HuH-7 (cell line): ENCODE measurements around the gene SLC25A44.

ENCODE experiments used
- DNase-seq: peaks from one replicate; pipeline ENCODE4 v3.0.0; 2011; ENCODE audit warnings: low spot score

Gene SLC25A44

DNA sequence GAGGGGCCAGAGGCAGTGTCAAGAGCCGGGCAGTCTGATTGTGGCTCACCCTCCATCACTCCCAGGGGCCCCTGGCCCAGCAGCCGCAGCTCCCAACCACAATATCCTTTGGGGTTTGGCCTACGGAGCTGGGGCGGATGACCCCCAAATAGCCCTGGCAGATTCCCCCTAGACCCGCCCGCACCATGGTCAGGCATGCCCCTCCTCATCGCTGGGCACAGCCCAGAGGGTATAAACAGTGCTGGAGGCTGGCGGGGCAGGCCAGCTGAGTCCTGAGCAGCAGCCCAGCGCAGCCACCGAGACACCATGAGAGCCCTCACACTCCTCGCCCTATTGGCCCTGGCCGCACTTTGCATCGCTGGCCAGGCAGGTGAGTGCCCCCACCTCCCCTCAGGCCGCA is 48.0 kb downstream of the SLC25A44 start, which contains the start of gene BGLAP:
BGLAP (plus strand) TSS at position 259 of the 400 bp plus-strand sequence; CDS start at position 307, 48 bp downstream.
- DNase-seq: no peak

- no peak for DNase-seq
These were observed 48.8 kb downstream of the SLC25A44 start for GRCh38 chr1:156242738-156243137.

DNA sequence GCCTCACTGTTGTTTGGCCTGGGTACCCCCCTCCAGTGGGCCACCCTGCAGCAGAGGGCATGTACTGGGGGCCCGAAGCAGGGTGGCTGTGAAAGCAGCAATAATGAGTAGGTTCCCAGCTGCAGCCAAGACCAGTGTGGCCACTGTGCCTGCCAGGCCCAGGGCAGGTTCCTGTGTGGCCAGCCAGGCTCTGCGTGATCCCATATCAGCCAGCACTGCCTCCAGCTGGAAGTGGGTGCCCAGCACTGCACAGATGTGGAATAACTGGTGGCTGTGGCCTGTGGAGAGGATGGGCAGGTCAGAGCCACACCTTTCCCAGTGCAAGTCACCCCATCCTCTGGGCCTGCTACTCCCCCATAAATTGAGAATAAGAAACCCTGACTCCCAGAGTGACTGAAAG is 50.2 kb downstream of the SLC25A44 start:
- DNase-seq: no peak

- DNase-seq: no peak
These were observed 50.8 kb downstream of the SLC25A44 start for GRCh38 chr1:156244712-156245111.

- DNase-seq: no peak
These were observed 51.7 kb downstream of the SLC25A44 start for GRCh38 chr1:156245451-156246232.

DNA sequence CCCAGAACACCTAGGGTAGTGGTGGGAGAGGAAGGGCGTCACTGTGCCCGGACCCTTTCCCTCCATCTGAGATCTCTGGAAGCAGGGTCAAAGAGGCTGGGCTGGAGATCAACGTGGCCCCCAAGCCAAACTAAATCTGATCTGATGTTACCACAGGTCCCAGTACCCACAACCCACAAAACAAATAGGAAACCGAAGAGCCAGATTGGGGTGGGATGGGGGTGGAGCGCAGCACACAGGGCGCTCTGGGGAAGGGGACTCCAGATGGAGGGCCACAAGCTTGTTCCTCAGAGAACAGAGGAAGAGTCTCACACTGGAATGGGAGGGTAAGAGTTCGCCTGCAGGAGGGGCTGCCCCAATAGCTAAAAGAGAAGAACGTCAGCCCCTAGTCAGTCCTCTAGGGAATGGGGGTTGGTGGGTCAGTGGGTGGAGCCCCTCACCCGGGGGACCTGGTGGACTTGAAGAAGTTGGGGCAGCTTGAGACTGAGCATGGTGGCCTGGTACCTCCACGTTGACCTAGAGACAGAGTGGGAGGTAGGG is 52.4 kb downstream of the SLC25A44 start:
- no peak for DNase-seq

DNA sequence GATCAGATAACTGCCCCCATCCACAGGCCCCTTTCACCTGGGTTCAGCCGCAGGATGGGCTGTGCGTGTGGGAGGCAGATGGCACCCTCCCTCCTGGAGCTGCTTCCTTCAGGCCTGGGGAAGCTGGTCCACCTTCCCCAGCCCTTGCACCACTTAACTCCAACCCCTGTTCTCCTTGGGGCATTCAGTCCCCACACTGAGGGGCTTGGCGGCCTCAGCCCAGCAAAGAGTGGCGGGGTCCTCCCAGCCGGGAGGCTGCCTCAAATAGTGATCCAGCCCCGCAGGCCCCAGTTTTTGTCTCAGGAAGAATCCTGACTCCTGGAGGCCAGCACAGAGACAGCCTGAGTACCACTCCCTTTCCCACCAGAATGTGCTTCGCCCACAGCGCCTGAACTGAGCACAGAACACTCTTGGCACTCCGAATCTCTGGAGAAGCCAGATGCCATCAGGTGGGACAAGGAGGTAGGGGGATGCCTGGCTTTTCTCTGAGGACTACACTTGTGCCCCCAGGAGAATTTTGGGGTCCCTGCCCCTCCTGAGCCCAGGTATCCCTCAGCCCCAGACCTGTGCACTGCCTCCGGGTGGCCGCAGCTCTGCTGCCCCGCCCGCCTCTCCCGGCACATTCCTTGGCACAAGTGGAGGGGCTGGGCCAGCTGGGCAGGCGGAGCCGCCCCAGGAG is 53.0 kb downstream of the SLC25A44 start:
- no peak for DNase-seq

- no peak for DNase-seq
These were observed 53.8 kb downstream of the SLC25A44 start, which contains the start of gene PAQR6 for GRCh38 chr1:156247460-156248322. Gene PAQR6, minus strand, starts transcription at chr1:156248056. Its CDS starts 1,325 bp downstream, at chr1:156246731.

GRCh38 chr1:156248323-156248683 is 54.4 kb downstream of the SLC25A44 start:
- no peak for DNase-seq

GRCh38 chr1:156249593-156249992 is 55.7 kb downstream of the SLC25A44 start:
- DNase-seq: no peak

DNA sequence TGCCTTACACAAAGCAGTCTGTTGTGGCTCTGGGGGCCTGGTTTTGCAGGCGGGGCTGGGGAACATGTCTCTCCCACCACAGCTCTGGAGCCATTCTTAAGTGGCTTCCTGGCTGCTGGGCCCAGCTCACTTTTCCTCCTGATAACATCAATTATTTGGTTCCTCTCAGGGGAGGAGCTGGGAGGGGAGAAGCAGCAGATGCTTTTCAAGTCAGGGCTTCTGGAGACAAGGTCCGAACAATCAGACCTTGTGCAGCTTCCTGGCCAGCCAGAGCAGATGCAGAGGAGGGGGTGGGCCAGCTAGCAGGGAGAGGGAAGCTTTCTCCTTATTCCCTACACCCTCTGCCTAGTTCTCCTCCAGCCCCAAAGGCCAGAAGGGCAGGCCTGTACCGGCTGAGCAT is 57.6 kb downstream of the SLC25A44 start:
- DNase-seq: no peak

DNA sequence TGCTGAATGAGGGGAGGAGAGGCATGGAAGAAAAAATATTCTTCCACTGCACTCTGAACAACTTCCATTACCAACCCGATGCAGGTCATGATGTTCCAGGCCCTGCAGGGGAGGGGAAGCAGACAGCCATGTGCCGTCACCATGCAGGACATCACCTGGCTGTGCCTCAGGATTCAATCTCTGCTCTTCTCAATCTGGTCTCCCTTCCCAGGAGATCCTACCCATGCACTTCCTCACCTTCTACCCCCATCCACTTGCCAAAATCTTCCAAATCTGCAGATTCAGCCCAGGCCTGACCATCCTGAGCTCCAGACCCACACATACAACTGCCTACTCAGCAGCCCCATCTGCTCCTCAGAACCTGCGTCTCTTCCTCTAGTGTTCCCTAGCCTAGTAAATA is 59.7 kb downstream of the SLC25A44 start:
- no peak for DNase-seq

DNA sequence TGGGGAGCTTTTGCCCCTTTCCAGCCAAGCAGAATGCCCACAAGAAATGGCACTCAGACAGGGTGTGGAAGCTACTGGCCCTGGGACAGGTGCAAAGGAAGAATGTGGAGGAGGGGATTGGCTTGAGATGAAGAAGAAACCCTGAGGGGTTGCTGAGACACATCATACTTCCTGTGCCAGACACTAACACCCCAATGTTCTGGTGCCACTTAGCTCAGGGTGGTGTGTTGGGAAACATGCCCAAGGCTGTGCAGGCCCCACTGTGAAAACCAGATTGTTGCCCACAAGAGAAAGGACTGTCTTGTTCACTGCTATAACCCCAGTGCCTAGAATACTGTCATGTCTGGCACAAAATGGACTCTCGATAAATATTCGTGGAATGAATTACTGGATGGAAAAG is 63.8 kb downstream of the SLC25A44 start:
- no peak for DNase-seq

DNA sequence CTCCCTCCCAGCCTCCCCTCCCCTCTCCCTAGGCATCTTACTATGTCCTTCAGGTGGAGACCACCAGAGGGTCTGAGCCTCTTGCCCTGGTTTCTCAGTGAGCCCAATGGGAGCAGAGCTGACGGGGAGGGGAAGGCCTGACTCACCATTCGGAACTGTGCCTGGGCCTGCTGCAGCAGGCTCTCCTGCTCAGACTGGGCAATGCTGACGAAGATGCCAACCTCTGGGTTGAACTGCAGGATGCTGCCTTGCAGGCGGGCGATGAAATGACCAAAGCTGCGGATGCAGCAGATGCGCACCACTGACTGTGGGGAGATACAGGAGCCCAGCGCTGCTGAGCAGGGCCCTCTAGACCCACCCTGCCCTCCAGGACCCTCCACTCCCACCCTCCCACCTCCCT is 65.0 kb downstream of the SLC25A44 start:
- DNase-seq: no peak

DNA sequence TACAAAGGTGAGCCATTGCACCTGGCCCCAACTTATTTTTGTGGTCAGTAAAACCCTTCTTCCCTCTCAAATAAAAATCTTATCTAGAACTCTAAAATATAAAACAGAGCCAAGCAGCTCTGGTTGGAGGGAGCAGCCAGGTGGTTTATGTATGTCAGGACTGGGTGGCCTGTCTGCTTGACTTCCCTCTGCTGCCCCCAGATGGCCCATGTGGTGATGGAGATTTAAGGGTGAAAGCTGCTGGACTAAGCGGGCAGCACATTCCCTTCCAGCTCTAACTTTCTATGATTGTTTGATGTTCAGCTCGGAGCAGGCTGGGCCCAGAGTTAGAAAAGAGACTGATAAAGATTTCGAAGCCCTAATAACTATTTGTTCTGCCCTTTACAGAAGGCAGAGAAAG is 65.9 kb downstream of the SLC25A44 start:
- DNase-seq: no peak

GRCh38 chr1:156260896-156261295 is 67.0 kb downstream of the SLC25A44 start:
- DNase-seq: no peak
